Head of caudate nucleus (tissue), 42 donors: ENCODE measurements around the gene CDH12.

Source experiments
- DNase-seq, 42 donors: peaks; one replicate each; pipeline versions ENCODE4 v3.0.0 to v3.0.0-alpha.2; 2020 to 2021; ENCODE audit warnings: mixed read lengths in 7 of 42
- intact Hi-C: fragments of 100-400 bp; cut with DNase I; formaldehyde crosslinking; loops from one replicate; pipeline ENCODE4 v1.15.0; 2022

Gene CDH12

DNA sequence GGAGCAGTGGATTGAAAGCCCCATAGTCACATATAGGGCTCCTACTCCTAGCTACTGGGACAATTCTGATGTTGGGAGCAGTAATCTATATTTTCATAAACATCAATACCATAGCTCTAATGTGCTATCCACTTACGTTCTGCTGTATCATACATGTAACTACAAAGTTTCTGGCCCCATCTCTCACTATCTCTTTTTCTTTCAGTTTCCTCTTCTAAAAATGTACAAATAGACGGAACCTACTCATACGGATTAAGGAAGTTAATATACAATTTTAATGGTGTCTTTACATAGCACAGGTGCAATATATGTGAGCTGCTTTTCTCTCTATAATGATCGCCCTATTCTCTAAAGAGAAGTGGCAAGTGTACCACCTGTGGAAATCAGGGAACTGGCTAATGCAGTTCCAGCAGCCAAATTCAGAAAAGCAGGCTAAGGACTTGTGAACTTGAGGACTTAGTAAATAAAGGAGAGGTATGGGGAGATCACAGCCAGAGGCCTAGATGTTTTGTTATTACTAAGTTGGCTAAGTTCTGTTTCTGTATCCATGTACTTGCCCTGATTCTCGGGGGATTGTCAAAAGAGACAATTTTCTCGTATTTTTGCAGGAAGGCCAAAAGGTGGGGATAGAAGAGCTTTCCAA lies 1021.9 kb downstream of the CDH12 start:
- intact Hi-C loops, result no loop called here
- DNase-seq, result no peak

GRCh38 chr5:21826884-21827283 lies 1026.3 kb downstream of the CDH12 start:
- intact Hi-C loops, result no loop called here
- DNase-seq, result no peak

DNA sequence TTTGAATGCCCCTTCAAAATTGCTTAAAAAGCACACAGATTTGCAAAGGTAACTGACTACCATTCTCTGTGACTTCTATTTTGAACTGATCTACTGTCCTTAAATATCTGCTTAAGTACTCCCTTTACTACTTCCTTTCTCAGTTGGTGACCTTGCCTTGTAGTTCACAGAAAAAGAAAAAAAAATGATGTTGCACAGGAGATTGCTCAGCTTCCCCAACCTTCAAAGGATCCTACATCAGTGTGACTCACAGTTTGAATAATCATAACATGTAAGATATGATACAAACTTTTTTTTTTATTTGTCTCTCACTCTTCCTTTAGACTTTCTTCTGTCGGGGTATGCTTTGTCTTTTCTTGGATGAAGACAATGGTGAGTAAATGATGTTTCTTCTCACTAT lies 1029.6 kb downstream of the CDH12 start:
- intact Hi-C loops, result no loop called here
- no peak for DNase-seq

GRCh38 chr5:21823076-21823574 lies 1030.0 kb downstream of the CDH12 start:
- no peak for DNase-seq
- intact Hi-C loops, result no loop called here

DNA sequence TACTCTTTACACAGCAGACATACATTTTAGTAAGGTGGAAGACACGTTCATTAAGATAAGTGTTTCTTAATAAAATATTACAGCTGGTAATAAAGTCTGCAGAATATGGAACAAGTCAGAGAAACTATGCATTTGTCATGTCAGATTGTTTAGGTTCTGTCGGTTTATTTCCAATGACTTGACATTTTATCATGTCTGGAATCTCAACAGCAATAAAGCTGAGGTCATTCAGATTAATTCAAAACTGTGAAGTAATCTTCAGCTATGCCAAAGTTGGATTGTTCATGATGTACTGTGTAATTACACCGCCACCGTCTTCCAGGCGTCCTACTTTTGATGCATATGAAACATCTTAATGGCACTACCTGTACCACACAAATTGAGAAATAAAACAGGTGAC lies 1032.6 kb downstream of the CDH12 start:
- no peak for DNase-seq
- intact Hi-C loops, result no loop called here

DNA sequence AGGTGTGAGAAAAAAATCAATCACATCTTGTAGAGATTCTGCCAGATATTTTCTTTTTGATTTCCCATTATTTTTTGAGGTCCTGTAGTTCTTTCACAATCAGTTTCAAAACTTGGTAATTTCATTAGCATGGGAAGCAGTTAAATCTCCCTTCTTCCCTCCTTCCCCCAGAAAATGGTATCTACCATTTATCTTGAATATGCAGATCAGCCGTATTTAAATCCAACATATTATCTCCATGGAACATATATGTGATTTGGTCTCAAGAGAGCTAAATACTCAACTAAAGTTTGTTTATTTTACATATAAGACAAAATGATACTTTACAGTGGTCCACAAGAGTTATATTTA lies 1034.8 kb downstream of the CDH12 start:
- intact Hi-C loops, result no loop called here

GRCh38 chr5:21817668-21818369 lies 1035.3 kb downstream of the CDH12 start:
- intact Hi-C loops, result no loop called here
- DNase-seq, result no peak

More for the DNA sequence above, 1034.8 kb downstream of the CDH12 start:
- DNase-seq, result no peak

DNA sequence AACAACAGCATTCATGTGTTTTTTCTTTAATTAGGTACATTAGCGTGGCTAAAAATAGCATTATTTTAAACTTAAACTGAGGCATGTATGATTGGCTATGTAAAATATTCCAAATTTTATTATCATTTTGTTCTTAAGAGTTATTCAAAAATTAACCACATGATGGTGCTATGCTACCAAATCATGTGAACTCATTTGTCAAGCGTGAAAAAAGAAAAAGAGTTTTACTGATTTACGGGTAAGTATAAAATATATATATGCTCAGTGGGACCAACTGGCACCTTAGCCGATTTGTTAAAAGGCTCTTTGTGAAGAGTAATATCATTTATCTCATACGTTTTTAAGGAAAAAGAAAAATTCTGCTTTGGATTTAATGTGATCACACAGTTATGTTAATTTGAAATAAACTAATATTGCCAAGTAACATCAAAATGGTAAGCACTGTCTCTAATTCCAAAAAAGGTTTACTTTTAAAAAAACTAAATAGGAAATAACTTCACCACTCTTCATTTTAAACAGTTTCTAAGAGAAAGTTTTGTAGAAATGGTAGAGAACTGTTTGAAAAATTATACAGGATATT lies 1042.3 kb downstream of the CDH12 start:
- DNase-seq, result no peak
- intact Hi-C loops, result no loop called here

DNA sequence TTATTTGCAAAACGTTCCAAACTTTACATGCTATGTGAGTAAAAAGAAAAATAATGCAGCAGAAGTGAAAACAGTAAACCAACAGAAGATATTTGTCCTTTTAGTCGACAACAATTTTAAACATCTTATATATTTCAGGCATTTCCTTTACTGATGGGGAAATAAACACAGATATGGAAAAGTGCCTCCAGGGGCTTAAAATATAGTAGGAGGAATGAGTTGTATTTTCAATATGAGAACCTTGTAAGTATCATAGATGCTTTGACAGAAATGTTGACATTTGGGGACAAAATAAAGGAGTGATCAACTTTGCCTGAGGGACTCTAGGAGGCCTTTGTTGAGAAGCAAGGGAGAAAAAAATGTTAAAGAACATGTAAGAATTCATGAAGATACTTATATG lies 1043.5 kb downstream of the CDH12 start:
- no peak for DNase-seq
- intact Hi-C loops, result loop anchor here (10.0 kb wide), 1 partner anchor 345 kb away; no protein-coding TSS in a partner anchor

DNA sequence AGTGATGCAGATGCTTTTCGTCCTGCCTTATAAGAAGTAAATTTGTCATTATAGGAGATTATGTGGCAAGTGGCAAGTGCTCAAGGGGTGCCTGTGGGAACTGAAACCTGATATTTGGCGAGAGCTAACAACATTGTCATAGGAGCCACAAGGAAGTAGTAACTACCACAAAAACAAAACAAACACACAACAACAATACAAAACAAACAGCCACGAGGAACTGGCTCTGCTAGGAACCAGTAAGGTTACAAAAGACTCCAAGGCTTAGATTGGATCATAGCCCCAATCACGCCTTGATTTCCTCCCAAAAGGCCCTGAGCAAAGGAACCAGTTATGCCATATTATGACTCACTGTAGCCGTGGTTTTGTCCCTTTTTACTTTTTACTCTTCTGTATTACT lies 1045.2 kb downstream of the CDH12 start:
- DNase-seq, result no peak
- intact Hi-C loops, result loop anchor here (10.0 kb wide), 1 partner anchor 343 kb away; no protein-coding TSS in a partner anchor

GRCh38 chr5:21806943-21807342 lies 1046.2 kb downstream of the CDH12 start:
- intact Hi-C loops, result loop anchor here (10.0 kb wide), 1 partner anchor 342 kb away; no protein-coding TSS in a partner anchor
- no peak for DNase-seq

GRCh38 chr5:21806271-21806670 lies 1046.9 kb downstream of the CDH12 start:
- intact Hi-C loops, result loop anchor here (10.0 kb wide), 1 partner anchor 341 kb away; no protein-coding TSS in a partner anchor
- no peak for DNase-seq

DNA sequence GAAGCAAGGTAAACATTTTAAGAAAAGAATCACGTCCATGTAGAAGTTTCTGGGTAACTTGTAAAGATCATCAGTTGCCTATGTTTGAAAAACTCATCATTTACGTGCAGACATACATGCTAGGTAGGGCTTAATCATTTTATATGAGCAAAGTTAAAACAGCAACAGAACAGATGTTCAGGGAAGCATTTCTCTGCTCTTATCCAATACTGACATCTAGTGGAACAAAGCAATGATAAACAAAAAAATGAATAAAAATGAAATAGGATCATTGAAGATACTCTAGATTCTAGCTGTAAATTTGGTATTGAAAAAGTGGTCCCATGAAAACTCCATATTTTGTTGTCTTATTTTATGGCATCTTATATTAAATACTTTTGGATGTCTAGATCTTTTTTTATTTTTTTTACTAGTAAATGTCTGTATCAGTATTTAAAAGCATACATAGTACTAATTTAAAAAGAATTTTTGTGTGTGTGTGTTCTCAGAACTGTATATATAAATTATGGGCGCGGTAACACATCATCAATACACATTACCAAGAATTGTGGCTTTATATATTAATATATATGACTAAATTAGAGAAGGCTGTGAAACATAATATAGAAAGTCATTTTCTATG lies 1050.2 kb downstream of the CDH12 start:
- no peak for DNase-seq
- intact Hi-C loops, result loop anchor here (10.0 kb wide), 1 partner anchor 338 kb away; no protein-coding TSS in a partner anchor

DNA sequence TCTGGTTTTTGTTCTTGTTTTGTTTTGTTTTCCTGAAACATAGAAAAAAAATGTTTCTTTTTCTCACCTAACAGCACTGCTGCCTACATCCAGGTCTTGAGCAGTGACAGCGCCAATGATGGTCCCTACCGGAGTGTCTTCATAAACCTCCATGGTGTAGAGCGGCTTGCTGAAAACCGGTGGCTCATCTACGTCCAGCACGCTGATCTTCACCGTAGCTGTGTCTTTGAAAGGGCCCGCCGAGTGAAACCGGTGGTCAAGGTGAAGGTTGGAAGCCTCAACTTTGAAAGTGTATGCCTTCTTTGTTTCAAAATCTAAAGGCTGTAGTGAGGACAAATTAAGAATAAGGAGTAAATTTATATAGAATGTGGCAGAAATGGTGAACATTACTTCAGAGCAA lies 1051.0 kb downstream of the CDH12 start:
- intact Hi-C loops, result loop anchor here (10.0 kb wide), 1 partner anchor 337 kb away; no protein-coding TSS in a partner anchor
- DNase-seq, result peak in 1 of 42 donors; percentile 1

DNA sequence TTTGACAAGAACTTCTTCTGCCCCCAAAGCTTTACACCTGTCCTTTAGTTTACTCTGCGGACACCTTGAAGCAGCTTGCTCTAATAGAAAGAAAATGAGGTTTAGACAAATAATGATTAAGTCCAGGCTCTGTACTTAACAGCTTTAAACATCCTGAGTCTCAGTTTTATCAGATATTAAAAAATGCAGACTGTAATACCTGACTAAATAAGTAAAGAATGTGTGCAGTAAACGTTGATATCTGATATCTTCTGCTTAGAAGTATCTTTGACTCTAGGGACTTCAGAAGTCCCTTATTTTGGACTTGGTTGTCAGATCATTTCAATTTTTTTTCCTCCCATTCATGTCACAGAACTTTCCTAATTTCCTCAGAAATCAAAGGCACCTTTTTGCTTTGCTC lies 1060.4 kb downstream of the CDH12 start:
- DNase-seq, result no peak
- intact Hi-C loops, result no loop called here

GRCh38 chr5:21791304-21791703 lies 1061.8 kb downstream of the CDH12 start:
- DNase-seq, result no peak
- intact Hi-C loops, result no loop called here

- intact Hi-C loops, result no loop called here
- no peak for DNase-seq
Measured at GRCh38 chr5:21784487-21784886, 1068.7 kb downstream of the CDH12 start.

DNA sequence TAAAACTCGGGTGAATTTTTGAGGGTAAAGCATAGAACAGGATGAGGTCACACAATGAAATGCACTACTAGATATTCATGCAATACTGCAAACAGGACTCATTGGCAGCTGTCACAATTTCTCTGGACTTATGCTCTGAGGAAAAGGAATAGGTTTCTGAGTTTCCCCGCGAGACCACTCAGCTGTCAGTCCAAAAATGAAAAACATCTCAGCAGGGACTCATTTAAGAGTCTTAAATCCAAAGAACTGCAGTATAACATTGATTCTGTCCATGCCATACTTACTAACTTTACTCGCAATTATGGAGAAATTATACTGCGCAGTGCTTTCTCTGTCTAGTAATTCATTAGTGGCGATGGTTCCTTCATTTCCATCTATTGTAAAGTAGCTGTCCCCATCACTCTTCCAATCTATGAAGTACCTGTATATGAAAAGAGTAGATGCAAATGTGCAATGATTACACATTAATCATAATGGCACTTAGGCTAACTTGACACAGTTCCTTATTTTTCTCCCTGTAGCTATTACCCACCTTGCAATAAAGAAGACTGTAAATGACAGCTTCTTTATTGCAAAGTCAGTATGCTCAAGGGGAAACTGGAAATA lies 1070.0 kb downstream of the CDH12 start:
- DNase-seq, result no peak
- intact Hi-C loops, result no loop called here

DNA sequence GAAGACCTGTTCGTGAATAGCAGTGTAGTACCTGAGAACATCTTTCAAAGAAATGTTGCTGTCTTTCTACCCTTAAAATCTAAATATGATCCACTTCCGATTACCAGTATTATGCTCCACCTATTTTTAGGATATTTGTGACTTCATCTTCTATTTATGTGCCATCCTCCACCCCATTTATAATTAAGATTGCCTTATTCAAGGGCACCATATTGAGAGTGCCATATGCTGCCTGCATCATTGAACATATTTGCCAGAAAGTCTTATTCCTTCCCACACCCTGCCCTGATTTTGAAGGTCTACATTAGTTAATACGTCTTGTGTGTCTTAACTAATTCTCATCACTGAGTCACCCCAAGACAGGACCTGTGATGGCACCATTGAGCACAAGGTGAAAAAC lies 1076.7 kb downstream of the CDH12 start:
- no peak for DNase-seq
- intact Hi-C loops, result no loop called here
